Measurements from ENCODE around the gene BRSK1. TPM values are rescaled to one million over a fixed set of nuclear protein-coding genes. Genes with fewer than 3 reads are reported as not detected.
A peak's percentile ranks its signal among the peaks of the same experiment; 100 is the strongest.

BRSK1 gene
- total RNA-seq, result 5.8 and 6.0 TPM in 2 replicates

DNA sequence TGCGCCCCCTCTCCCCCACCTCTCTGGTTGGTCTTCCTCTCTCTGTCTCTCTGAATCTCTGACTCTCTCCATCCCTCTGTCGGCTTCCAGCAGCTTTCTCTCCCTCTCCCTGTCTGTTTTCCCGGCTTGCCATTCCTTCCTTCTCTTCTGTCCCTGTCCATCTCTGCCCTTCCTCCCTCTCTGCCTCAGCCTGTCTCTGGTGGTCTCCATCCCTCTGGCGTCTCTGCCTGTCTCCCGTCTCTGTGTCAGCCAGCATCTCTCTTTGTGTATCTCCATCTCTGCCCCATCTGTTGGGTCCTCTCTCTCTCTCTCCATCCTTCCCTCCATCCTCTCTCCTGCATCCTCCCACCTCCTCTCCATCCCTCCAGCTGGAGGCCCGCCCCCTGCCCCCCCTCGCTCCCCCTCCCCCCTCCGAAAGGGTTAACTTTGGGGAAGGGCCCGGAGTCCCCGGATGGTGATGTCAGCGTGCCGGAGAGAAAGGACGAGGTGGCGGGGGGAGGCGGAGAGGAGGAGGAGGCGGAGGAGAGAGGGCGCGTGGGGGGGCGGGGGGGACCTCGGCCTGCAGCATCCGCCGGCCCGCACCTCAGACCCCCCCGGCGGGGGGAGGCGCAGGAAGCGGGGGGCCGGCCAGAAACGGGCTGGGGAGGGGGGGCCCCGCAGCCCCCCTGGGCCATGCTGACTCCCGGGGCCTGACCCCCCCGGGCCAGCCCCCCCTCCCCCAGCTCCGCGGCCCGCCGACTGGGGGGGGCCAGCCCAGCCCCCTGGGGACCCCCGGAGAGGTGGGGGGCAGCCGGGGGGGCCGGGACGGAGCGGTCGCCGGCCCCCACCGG, at the start of gene BRSK1:
Gene BRSK1, plus strand, starts transcription at position 450 of the 830 bp plus-strand sequence. CDS start 446 bp downstream, outside the sequence.
- Mint-ChIP-seq H3K27me3 (ENCODE audit: low read depth) (peaks cover 3% of the 10 kb centered on the region), H3K36me3 (ENCODE audit: low read depth) (peaks cover 5% of the 10 kb centered on the region), H3K4me3 (ENCODE audit: low read depth) (peak within 1 kb of the TSS; percentile 20), H3K4me1 (ENCODE audit: low read depth) (peaks cover 16% of the 10 kb centered on the region), H3K27ac (peak within 1 kb of the TSS; percentile 15), H3K9me3 (no peaks in the 10 kb centered on the region)
- intact Hi-C loops (cut with micrococcal nuclease), result no loop called here
- DNase-seq (ENCODE audit: low spot score), result peak; percentile 28

DNA sequence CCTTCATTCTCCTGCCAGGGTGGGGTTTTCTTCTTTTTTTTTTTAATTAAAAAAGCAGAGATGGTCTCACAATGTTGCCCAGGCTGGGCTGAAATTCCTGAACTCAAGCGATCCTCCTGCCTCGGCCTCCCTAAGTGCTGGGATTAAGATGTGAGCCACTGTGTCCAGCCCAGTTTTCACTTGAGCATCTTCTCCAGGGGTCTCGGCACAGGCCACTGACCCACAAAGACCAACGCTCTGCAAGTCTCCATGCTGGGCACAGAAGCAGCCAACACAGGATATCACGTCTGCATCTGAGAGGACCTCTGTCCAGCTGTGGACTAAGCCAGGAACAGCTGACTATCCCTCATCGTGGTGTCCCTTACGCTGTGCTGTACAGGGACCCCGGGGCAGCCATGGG, 45.8 kb upstream of the BRSK1 start:
- H3K36me3 Mint-ChIP-seq (ENCODE audit: low read depth), result peaks cover 77% of the 10 kb centered on the region
- H3K4me1 Mint-ChIP-seq (ENCODE audit: low read depth), result peaks cover 2% of the 10 kb centered on the region
- no peak overlapping the region for H3K27ac Mint-ChIP-seq
- intact Hi-C loops (cut with micrococcal nuclease), result no loop called here
- no peaks in the 10 kb centered on the region for H3K9me3 Mint-ChIP-seq
- H3K27me3 Mint-ChIP-seq (ENCODE audit: low read depth), result no peaks in the 10 kb centered on the region
- no peak for DNase-seq (ENCODE audit: low spot score)
- H3K4me3 Mint-ChIP-seq (ENCODE audit: low read depth), result no peak overlapping the region

DNA sequence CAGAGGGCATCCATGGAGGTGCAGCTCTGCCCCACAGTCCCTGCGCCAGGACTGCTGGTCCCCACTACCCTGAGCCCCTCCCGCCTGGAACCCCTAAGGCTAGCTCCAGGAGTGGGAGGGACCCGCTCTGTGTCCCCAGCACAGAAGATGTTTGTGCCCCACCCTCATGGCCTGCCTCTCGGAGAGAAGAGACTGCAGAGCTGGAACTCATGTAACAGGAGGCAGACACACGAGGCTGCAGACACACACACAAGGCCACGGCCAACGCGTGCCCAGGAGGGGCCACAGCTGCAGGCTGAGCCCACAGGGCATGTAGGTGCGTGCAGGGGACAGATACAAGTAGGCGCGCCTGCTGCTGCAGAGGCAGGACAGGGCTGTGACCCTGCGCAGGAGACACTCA, 44.8 kb upstream of the BRSK1 start:
- H3K9me3 Mint-ChIP-seq, result no peaks in the 10 kb centered on the region
- no peak overlapping the region for H3K27ac Mint-ChIP-seq
- intact Hi-C loops (cut with micrococcal nuclease), result no loop called here
- H3K27me3 Mint-ChIP-seq (ENCODE audit: low read depth), result no peaks in the 10 kb centered on the region
- no peak for DNase-seq (ENCODE audit: low spot score)
- peaks cover 2% of the 10 kb centered on the region for H3K4me1 Mint-ChIP-seq (ENCODE audit: low read depth)
- no peak overlapping the region for H3K4me3 Mint-ChIP-seq (ENCODE audit: low read depth)
- H3K36me3 Mint-ChIP-seq (ENCODE audit: low read depth), result peaks cover 78% of the 10 kb centered on the region

DNA sequence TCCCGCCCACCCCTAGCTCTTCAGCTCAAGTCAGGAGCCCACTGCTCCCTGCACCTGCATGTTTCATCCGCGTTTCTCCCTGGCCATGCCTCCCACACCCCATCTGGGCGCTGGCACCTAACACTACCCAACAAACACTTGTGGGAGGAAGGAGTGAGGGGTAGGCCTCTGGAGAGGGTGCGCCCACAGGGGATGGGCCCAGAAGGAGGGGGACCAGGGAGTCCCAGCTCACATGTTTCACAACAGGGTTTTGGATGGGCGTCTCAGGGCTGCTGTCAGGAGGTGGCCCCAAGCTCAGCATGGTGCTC, 43.1 kb upstream of the BRSK1 start:
- Mint-ChIP-seq H3K27me3 (ENCODE audit: low read depth) (no peaks in the 10 kb centered on the region), H3K4me3 (ENCODE audit: low read depth) (no peak overlapping the region), H3K36me3 (ENCODE audit: low read depth) (peaks cover 76% of the 10 kb centered on the region), H3K4me1 (ENCODE audit: low read depth) (peaks cover 2% of the 10 kb centered on the region), H3K27ac (no peak overlapping the region), H3K9me3 (no peaks in the 10 kb centered on the region)
- no peak for DNase-seq (ENCODE audit: low spot score)
- intact Hi-C loops (cut with micrococcal nuclease), result no loop called here

DNA sequence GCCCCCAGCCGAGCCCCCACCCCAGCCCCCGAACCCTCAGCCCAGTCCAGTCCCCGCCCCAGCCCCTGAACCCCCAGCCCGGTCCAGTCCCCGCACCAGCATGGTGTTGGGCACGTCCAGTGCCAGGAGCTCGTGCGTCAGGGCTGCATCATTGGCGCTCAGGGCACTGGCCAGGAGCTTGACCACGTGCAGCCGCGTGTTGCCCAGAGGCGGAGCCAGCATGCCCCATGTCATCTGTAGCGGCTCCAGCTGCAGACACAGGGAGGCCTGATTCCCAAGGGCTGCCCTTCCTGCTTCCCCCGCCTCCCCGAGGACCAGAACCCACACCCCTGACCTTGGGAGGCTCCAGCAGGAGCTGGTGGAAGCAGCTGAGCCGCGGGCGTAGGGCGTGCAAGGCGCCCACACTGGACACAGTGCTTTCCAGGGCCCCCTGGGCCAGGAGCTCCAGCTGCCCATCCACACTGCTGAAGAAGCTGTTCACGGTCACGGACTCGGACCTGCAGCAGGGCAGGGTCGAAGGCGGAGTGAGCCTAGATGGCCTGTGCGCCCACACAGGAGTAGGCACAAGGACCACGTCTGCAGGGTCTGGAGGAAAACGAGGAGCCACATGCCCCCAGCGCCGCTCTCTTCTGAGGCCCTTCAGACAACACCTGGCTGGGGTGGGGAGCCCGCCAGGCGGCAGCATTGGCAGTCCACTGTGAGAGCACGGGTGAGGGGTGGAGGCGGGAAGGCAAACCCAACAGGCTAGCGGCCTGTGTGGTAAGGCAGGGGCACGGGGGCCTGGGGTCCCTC, 42.5 kb upstream of the BRSK1 start:
- DNase-seq (ENCODE audit: low spot score), result no peak
- Mint-ChIP-seq H3K4me3 (ENCODE audit: low read depth) (no peak overlapping the region), H3K4me1 (ENCODE audit: low read depth) (peaks cover 2% of the 10 kb centered on the region), H3K27ac (no peak overlapping the region), H3K9me3 (no peaks in the 10 kb centered on the region), H3K36me3 (ENCODE audit: low read depth) (peaks cover 73% of the 10 kb centered on the region), H3K27me3 (ENCODE audit: low read depth) (no peaks in the 10 kb centered on the region)
- intact Hi-C loops (cut with micrococcal nuclease), result no loop called here

DNA sequence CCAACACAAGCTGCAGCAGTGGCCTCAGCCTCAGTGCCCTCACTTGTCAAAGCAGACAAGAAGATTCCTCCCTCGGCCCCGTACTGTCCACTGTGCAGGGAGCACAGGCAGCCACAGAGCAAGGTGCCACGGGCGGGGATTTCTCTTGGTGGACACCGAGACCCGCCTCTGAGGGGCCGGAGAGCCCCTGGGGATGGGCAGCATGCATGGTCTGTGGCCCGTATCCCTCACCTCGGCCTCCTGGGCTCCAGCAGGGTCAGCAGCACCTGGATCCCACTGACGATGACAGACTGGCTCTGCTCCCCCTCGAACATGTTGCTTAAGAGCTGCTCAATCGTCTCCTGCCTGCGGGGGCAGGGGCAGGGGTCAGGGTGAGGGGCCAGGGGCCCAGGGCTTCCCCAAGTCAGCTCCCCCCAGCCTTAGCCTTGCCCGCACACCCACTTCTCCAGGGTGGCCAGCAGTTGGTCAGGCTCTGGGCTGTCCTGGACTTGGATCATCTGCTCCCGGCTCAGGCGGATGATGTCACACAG, 41.8 kb upstream of the BRSK1 start:
- H3K9me3 Mint-ChIP-seq, result no peaks in the 10 kb centered on the region
- intact Hi-C loops (cut with micrococcal nuclease), result no loop called here
- no peaks in the 10 kb centered on the region for H3K27me3 Mint-ChIP-seq (ENCODE audit: low read depth)
- peaks cover 67% of the 10 kb centered on the region for H3K36me3 Mint-ChIP-seq (ENCODE audit: low read depth)
- DNase-seq (ENCODE audit: low spot score), result no peak
- no peak overlapping the region for H3K27ac Mint-ChIP-seq
- H3K4me3 Mint-ChIP-seq (ENCODE audit: low read depth), result no peak overlapping the region
- H3K4me1 Mint-ChIP-seq (ENCODE audit: low read depth), result no peaks in the 10 kb centered on the region

DNA sequence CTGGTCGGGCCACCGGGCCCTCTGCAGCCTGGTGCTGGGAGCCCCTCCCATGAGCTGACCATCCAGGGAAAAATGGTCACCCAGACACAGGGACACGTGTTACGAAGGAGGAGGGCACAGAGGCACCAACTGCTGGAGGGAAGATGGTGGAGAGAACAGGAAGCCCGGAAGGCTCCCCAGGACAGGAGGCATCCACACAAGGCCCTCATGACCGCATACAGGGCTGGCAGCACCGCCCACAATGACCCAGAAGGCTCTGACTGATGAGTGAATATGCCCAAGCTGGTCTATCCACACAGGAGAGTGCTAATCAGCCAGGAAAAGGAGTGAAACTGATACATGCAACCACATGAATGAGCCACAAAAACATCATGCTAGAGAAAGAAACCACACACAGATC, 41.3 kb upstream of the BRSK1 start:
- Mint-ChIP-seq H3K4me3 (ENCODE audit: low read depth) (no peak overlapping the region), H3K27ac (peak overlapping the region; percentile 18), H3K27me3 (ENCODE audit: low read depth) (no peaks in the 10 kb centered on the region), H3K36me3 (ENCODE audit: low read depth) (peaks cover 61% of the 10 kb centered on the region), H3K9me3 (no peaks in the 10 kb centered on the region), H3K4me1 (ENCODE audit: low read depth) (no peaks in the 10 kb centered on the region)
- DNase-seq (ENCODE audit: low spot score), result no peak
- intact Hi-C loops (cut with micrococcal nuclease), result no loop called here

DNA sequence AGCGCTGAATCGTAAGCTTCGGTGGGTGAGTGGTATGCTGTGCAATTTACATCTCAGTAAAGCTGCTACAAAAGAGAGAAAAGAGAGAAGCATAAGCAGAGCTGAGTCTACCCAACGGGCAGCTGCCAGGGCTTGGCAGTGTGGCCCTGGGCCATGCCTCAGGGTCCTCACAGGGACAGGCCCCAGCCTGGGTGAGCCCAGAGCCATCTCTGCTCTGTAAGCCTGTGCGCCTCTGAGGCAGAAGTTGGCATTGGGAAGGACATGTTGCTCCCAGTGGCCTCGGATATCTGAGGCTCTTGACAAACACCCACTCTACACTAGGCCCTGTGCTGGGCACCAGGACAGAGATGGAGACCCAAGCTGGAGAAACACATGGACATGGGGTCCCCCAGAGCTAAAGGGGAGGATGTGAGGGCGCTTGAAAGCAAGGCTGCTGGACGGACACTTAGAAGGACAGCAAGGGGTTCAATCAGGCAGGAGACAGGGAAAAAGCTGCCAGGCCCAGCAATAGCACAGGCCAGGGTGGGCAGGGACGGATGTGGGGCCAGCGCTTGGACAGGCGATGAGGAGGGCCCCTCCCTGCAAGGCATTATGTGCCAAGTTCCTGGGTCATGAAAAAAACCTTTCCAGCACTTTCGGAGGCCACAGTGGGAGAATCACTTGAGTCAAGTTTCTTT, 39.7 kb upstream of the BRSK1 start:
- no peak for DNase-seq (ENCODE audit: low spot score)
- Mint-ChIP-seq H3K27me3 (ENCODE audit: low read depth) (no peaks in the 10 kb centered on the region), H3K4me3 (ENCODE audit: low read depth) (no peak overlapping the region), H3K27ac (peak overlapping the region; percentile 14), H3K36me3 (ENCODE audit: low read depth) (peaks cover 53% of the 10 kb centered on the region), H3K4me1 (ENCODE audit: low read depth) (peaks cover 2% of the 10 kb centered on the region), H3K9me3 (no peaks in the 10 kb centered on the region)
- intact Hi-C loops (cut with micrococcal nuclease), result no loop called here

DNA sequence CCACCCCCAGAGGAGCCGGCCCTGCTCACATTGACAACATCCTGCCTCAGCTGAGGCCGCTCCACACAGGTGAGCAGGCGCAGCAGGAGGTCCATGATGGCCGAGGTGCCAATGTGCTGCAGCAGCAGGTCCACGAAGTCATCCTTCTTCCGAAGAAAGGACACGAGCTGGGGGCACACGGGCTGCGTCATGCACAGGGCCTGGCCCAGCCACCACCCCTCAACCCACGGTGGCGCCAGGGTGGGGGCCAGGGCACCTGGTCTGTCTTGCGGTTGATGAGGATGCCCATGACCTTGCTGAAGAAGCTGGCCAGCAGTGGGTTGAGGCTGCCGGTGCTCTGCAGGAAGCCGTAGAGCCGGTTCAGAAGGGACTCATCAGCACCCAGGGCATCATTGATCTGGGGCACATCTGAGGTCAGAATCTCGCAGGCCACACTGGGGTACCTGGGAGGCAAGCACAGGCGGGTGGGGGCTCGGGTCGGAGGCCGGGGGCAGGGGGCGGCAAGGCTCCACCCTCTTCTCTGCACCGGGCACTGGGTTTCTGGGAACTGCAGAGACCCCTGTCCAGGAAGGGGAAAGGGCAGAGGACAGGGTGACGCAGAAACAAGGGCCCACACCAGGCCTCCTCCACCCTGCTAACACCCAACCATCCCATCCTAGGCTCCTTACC, 38.4 kb upstream of the BRSK1 start:
- peaks cover 2% of the 10 kb centered on the region for H3K4me1 Mint-ChIP-seq (ENCODE audit: low read depth)
- no peaks in the 10 kb centered on the region for H3K9me3 Mint-ChIP-seq
- peaks cover 45% of the 10 kb centered on the region for H3K36me3 Mint-ChIP-seq (ENCODE audit: low read depth)
- no peak for DNase-seq (ENCODE audit: low spot score)
- intact Hi-C loops (cut with micrococcal nuclease), result no loop called here
- H3K27ac Mint-ChIP-seq, result no peak overlapping the region
- no peaks in the 10 kb centered on the region for H3K27me3 Mint-ChIP-seq (ENCODE audit: low read depth)
- no peak overlapping the region for H3K4me3 Mint-ChIP-seq (ENCODE audit: low read depth)

DNA sequence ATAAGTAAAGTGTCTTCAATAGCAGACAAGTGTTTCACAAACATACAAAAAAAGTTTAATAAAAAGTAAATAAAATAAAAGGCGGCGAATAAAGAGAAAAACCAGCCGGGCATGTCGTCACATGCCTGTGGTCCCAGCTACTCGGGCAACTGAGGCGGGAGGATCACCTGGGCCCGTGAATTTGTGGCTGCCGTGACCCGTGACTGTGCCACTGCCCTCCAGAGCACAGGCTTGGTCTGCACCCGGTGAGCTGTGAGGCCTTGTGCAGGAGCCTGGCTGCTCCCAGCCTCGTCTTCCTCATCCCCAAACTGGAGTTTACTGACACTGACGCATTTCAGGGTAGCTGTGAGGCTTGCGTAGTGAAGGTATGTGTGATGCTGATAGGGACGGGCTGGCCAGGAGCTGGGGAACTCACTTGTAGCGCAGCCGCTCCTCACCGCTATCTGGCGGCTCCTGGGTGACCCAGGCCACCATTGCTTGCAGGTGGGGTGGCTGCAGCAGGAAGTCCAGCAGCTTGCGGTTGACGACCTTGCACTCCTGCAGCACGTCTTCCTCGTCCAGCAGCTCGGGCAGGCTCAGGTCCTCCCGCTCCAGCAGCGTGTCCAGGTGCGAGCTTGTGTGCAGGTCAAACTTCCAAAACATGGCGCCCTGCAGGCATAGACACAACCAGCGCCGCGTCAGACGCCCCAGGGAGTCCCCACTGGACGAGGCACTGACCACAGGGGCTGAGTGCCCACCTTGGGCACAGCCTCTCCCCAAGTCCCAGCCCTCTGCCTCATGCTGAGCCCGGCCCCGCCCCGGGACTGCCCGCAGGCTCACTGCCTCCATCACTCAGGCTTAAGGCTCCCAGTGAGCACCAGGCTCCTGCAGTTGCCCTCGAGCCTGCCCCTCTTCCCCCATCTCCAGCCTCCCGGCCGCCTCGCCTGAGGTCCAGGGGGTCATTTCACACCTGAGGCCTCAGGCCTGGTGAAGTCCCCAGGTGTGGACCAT, 37.0 kb upstream of the BRSK1 start:
- Mint-ChIP-seq H3K36me3 (ENCODE audit: low read depth) (peaks cover 46% of the 10 kb centered on the region), H3K27ac (no peak overlapping the region), H3K9me3 (no peaks in the 10 kb centered on the region), H3K4me1 (ENCODE audit: low read depth) (peaks cover 15% of the 10 kb centered on the region), H3K27me3 (ENCODE audit: low read depth) (no peaks in the 10 kb centered on the region), H3K4me3 (ENCODE audit: low read depth) (no peak overlapping the region)
- no peak for DNase-seq (ENCODE audit: low spot score)
- intact Hi-C loops (cut with micrococcal nuclease), result no loop called here

DNA sequence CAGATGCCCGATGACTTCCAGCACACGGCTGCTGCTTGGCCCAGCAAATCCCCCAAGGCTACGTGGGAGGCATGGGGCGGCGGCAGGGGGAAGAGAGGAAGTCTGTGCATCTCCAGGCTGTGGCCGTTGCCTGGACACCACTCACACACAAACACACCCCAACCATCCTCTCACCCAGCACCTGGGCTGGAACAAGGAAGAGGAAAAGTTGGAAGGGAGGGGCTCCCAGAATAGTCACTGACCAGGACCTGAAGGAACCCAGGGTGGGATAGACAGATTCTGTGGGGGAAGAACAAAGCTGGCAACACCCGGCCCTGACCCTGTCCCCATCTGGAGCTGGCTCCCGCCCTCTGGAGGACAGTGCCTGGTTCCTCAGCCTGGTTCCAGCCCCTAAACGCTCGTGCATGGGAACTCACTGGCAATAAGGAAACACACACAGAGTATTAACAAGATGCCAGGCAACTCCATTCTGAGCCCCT, 36.1 kb upstream of the BRSK1 start:
- Mint-ChIP-seq H3K27ac (no peak overlapping the region), H3K4me3 (ENCODE audit: low read depth) (no peak overlapping the region), H3K4me1 (ENCODE audit: low read depth) (peaks cover 17% of the 10 kb centered on the region), H3K9me3 (no peaks in the 10 kb centered on the region), H3K36me3 (ENCODE audit: low read depth) (peaks cover 42% of the 10 kb centered on the region), H3K27me3 (ENCODE audit: low read depth) (no peaks in the 10 kb centered on the region)
- intact Hi-C loops (cut with micrococcal nuclease), result no loop called here
- DNase-seq (ENCODE audit: low spot score), result no peak

Measured in activated T-helper 2 cell treated with anti-CD3 and anti-CD28 coated beads, Interferon-gamma antibody, Interleukin-2, Interleukin-4, amounts not matched to agents 10 μg/mL and 5 μg/mL and 100 μg/mL, durations not matched to agents 14 hours and 24 hours and 36 hours (primary cell).